IMR-90 (cell line): ENCODE measurements around the gene SPSB2. TPM values are rescaled to one million over a fixed set of nuclear protein-coding genes. Genes with fewer than 3 reads are reported as not detected.

Experiments
- ATAC-seq: fragments of 200-7000 bp; cut with Tn5 transposase; 2 replicates; pipeline ENCODE4 v1.9.1; 2020; ENCODE audit warnings: low read depth, mild to moderate bottlenecking, moderate library complexity
- BruUV-seq: library from RNA; stranded (reverse); fragments of 400-500 nt; replicated peaks from 2 replicates; lab custom pipeline; 2021; lab: Mats Ljungman, UMichigan
- CTCF ChIA-PET: fragments of 300-600 bp; formaldehyde crosslinking; extraction: SDS; loops from one replicate; lab custom pipeline; 2021; ENCODE audit warnings: antibody characterized with exemption; lab: Yijun Ruan, JAX
- POLR2A ChIA-PET: fragments of 300-600 bp; sonication (Branson Sonifier 250); formaldehyde crosslinking; loops from one replicate; lab custom pipeline; 2022; ENCODE audit warnings: antibody characterized with exemption; ENCODE audit not compliant: unreplicated experiment; lab: Charles Lee
- DNase-seq: peaks from one replicate; pipeline ENCODE4 v3.0.0; 2013
- H2AFZ ChIP-seq: replicated peaks from 2 replicates; pipeline ENCODE3; 2013; ENCODE audit warnings: low read length, mild to moderate bottlenecking; ENCODE audit not compliant: poor library complexity
- H2AK5ac ChIP-seq: 2 replicates; pipeline ENCODE4 v1.6.1; 2013; ENCODE audit warnings: low read depth, low read length, inconsistent platforms
- H2AK9ac ChIP-seq: replicated peaks from 2 replicates; pipeline ENCODE3; 2013; ENCODE audit warnings: mild to moderate bottlenecking, low read depth, low read length, moderate library complexity; ENCODE audit not compliant: poor library complexity
- H2BK120ac ChIP-seq: 2 replicates; pipeline ENCODE4 v1.6.1; 2013; ENCODE audit warnings: low read depth, low read length, inconsistent platforms
- H2BK15ac ChIP-seq: 3 replicates; pipeline ENCODE4 v1.6.1; 2013; ENCODE audit warnings: low read depth, low read length, inconsistent platforms
- H2BK20ac ChIP-seq: 2 replicates; pipeline ENCODE4 v1.6.1; 2013; ENCODE audit warnings: low read depth, mild to moderate bottlenecking, inconsistent platforms, low read length, moderate library complexity
- H2BK5ac ChIP-seq: 2 replicates; pipeline ENCODE4 v1.6.1; 2013; ENCODE audit warnings: mild to moderate bottlenecking, low read depth, low read length, inconsistent platforms; ENCODE audit not compliant: poor library complexity, severe bottlenecking
- H3K14ac ChIP-seq: replicated peaks from 2 replicates; pipeline ENCODE4 v1.6.1; 2013; ENCODE audit warnings: low read depth, low read length, inconsistent platforms
- H3K18ac ChIP-seq: 2 replicates; pipeline ENCODE4 v1.6.1; 2013; ENCODE audit warnings: low read depth, low read length, control low read depth
- H3K23ac ChIP-seq: 2 replicates; pipeline ENCODE4 v1.6.1; 2013; ENCODE audit warnings: low read depth, low read length, inconsistent platforms
- H3K27ac ChIP-seq: 2 replicates; pipeline ENCODE4 v1.5.1; 2013; ENCODE audit warnings: mild to moderate bottlenecking, control low read depth, low read length; ENCODE audit not compliant: insufficient read depth
- H3K27me3 ChIP-seq: 2 replicates; pipeline ENCODE4 v1.6.1; 2013; ENCODE audit warnings: low read length; ENCODE audit not compliant: control insufficient read depth, insufficient read depth
- H3K36me3 ChIP-seq: 2 replicates; pipeline ENCODE4 v1.6.1; 2013; ENCODE audit warnings: low read length, mixed read lengths; ENCODE audit not compliant: control insufficient read depth, insufficient read depth
- H3K4ac ChIP-seq: 2 replicates; pipeline ENCODE4 v1.6.1; 2013; ENCODE audit warnings: low read depth, low read length, inconsistent platforms
- H3K4me1 ChIP-seq: 2 replicates; pipeline ENCODE4 v1.6.1; 2013; ENCODE audit warnings: low read length, mixed read lengths; ENCODE audit not compliant: control insufficient read depth, insufficient read depth
- H3K4me2 ChIP-seq: 2 replicates; pipeline ENCODE4 v1.6.1; 2013; ENCODE audit warnings: low read depth, mild to moderate bottlenecking, control low read depth, low read length, moderate library complexity
- H3K4me3 ChIP-seq: 2 replicates; pipeline ENCODE4 v1.5.1; 2013; ENCODE audit warnings: low read depth, mild to moderate bottlenecking, control low read depth, low read length, moderate library complexity; ENCODE audit not compliant: insufficient read depth
- H3K56ac ChIP-seq: 2 replicates; pipeline ENCODE4 v1.6.1; 2013; ENCODE audit warnings: low read length, inconsistent platforms; ENCODE audit not compliant: insufficient read depth; ENCODE audit errors: extremely low read depth
- H3K79me1 ChIP-seq, 2 experiments: 2 replicates each; pipeline ENCODE4 v1.6.1; 2013; ENCODE audit warnings: low read length in 2 of 2, inconsistent platforms in 1 of 2, low read depth in 1 of 2
- H3K9ac ChIP-seq: 2 replicates; pipeline ENCODE4 v1.6.1; 2013; ENCODE audit warnings: low read depth, low read length, control low read depth
- H3K9me1 ChIP-seq: 2 replicates; pipeline ENCODE4 v1.6.1; 2013; ENCODE audit warnings: low read length, inconsistent platforms; ENCODE audit not compliant: insufficient read depth
- H3K9me3 ChIP-seq: 2 replicates; pipeline ENCODE4 v1.6.1; 2013; ENCODE audit warnings: low read length; ENCODE audit not compliant: control insufficient read depth, insufficient read depth
- H4K20me1 ChIP-seq: 2 replicates; pipeline ENCODE4 v1.6.1; 2013; ENCODE audit warnings: low read length, inconsistent platforms; ENCODE audit not compliant: insufficient read depth
- H4K5ac ChIP-seq: 2 replicates; pipeline ENCODE4 v1.6.1; 2013; ENCODE audit warnings: mild to moderate bottlenecking, low read depth, low read length, control low read depth
- H4K8ac ChIP-seq, 2 experiments: 2 replicates each; pipeline ENCODE4 v1.6.1; 2013; ENCODE audit warnings: low read depth in 2 of 2, low read length in 2 of 2, control low read depth in 1 of 2, inconsistent platforms in 1 of 2
- H4K91ac ChIP-seq: 2 replicates; pipeline ENCODE4 v1.6.1; 2013; ENCODE audit warnings: low read depth, low read length, inconsistent platforms; ENCODE audit not compliant: insufficient read depth
- BHLHE40 ChIP-seq: fragments of 150-350 bp; IDR thresholded peaks from 2 replicates; pipeline ENCODE4 v1.6.1; 2016; ENCODE audit warnings: mild to moderate bottlenecking, low read depth, low read length
- CEBPB ChIP-seq: IDR thresholded peaks from 2 replicates; pipeline ENCODE4 v1.6.1; 2012; ENCODE audit warnings: low read depth, low read length, improper control_type of control experiment
- CHD1 ChIP-seq: IDR thresholded peaks from 2 replicates; pipeline ENCODE4 v1.6.1; 2012; ENCODE audit warnings: low read depth, low read length, improper control_type of control experiment
- FOS ChIP-seq: fragments of 150-350 bp; IDR thresholded peaks from 2 replicates; pipeline ENCODE4 v1.6.1; 2016; ENCODE audit warnings: low read depth, low read length
- MAFK ChIP-seq: IDR thresholded peaks from 2 replicates; pipeline ENCODE4 v1.6.1; 2012; ENCODE audit warnings: low read depth, low read length, improper control_type of control experiment
- MAZ ChIP-seq: IDR thresholded peaks from 2 replicates; pipeline ENCODE4 v1.6.1; 2012; ENCODE audit warnings: low read depth, mild to moderate bottlenecking, low read length, improper control_type of control experiment, moderate library complexity, borderline replicate concordance
- MXI1 ChIP-seq: IDR thresholded peaks from 2 replicates; pipeline ENCODE4 v1.6.1; 2012; ENCODE audit warnings: low read depth, mild to moderate bottlenecking, low read length, moderate library complexity, borderline replicate concordance
- NFE2L2 ChIP-seq: fragments of 150-350 bp; IDR thresholded peaks from 2 replicates; pipeline ENCODE4 v1.6.1; 2016; ENCODE audit warnings: low read depth, mild to moderate bottlenecking, low read length
- POLR2A ChIP-seq: IDR thresholded peaks from 2 replicates; pipeline ENCODE4 v1.6.1; 2012; ENCODE audit warnings: mild to moderate bottlenecking, low read depth, low read length
- RAD21 ChIP-seq: IDR thresholded peaks from 2 replicates; pipeline ENCODE4 v1.6.1; 2012; ENCODE audit warnings: low read length, improper control_type of control experiment
- RCOR1 ChIP-seq: IDR thresholded peaks from 2 replicates; pipeline ENCODE4 v1.6.1; 2012; ENCODE audit warnings: mild to moderate bottlenecking, low read length, improper control_type of control experiment; ENCODE audit not compliant: insufficient replicate concordance
- RFX5 ChIP-seq: IDR thresholded peaks from 2 replicates; pipeline ENCODE4 v1.8.0; 2012; ENCODE audit warnings: low read depth, mild to moderate bottlenecking, low read length, moderate library complexity
- SMC3 ChIP-seq: fragments of 150-350 bp; IDR thresholded peaks from 2 replicates; pipeline ENCODE4 v1.6.1; 2016; ENCODE audit warnings: low read depth, mild to moderate bottlenecking, antibody characterized with exemption, low read length, moderate library complexity
- WGBS, 2 experiments: methylation state at CpG; one replicate each; pipeline versions ENCODE4 v1.1.5 to v1.1.7; 2013; ENCODE audit warnings: missing lambda C conversion rate in 2 of 2; ENCODE audit not compliant: insufficient read length in 1 of 2; ENCODE audit errors: extremely low coverage in 2 of 2; 5-methylcytosine and 5-hydroxymethylcytosine counted together
- dilution Hi-C: fragments of 300-500 bp; cut with HindIII; formaldehyde crosslinking; loops from one replicate; pipeline ENCODE4 v1.14.3; 2018; ENCODE audit warnings: low sequenced_read_pairs; ENCODE audit not compliant: unreplicated experiment
- in situ Hi-C: fragments of 300-500 bp; cut with MboI; formaldehyde crosslinking; loops from 3 replicates; pipeline ENCODE4 v1.14.3; 2019; ENCODE audit warnings: low sequenced_read_pairs, inconsistent platforms, mixed read lengths
- intact Hi-C: fragments of 100-400 bp; cut with micrococcal nuclease; formaldehyde crosslinking; loops from 2 replicates; pipeline ENCODE4 v1.10.0; 2022
- polyA plus RNA-seq, 3 experiments: library from polyadenylated mRNA; depleted of rRNA; stranded (reverse); fragments of >200 nt; gene quantifications; 2 replicates each; pipeline ENCODE4 v1.2.3, GENCODE V29; 2012; ENCODE audit warnings: low replicate concordance in 1 of 3
- total RNA-seq: library from RNA; depleted of rRNA; stranded (reverse); fragments of >200 nt; gene quantifications from 2 replicates; pipeline ENCODE4 v1.2.3, GENCODE V29; 2012
- TF ChIP-seq, protein P1 (sequence below): fragments of 150-350 bp; IDR thresholded peaks from 2 replicates; pipeline ENCODE4 v1.6.1; 2016; ENCODE audit warnings: low read depth, mild to moderate bottlenecking, low read length, moderate library complexity, borderline replicate concordance

Gene SPSB2
- total and polyA plus RNA-seq, 2 of the 4 experiments (the other 2 are of a cell fraction), result 1.3 to 4.1 TPM

DNA sequence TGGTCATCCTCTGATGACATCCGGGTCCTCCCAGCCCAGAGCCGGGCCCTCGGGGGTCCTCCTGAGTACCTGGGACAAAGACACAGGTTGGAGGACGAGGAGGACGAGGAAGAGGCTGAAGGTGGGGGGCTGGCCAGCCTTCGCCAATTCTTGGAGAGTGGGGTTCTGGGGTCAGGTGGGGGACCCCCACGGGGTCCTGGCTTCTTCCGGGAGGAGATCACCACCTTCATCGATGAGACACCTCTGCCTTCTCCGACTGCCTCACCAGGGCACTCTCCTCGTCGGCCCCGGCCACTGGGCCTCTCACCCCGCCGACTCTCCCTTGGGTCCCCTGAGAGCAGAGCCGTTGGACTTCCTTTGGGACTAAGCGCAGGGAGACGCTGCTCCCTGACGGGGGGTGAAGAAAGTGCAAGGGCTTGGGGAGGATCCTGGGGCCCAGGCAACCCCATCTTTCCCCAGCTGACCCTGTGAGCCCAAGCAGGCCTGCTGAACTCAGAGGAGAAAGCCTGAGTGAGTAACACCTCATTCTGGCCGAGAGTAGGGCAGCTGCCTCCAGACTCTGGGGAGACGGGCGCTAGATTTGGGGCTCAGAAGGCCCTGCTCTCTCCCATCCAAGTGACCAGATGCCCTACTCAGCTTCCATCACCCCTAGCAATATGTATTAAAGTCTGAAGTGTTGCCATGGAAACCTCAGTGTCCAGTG is 46.2 kb downstream of the SPSB2 start (continued):
- TF ChIP-seq RCOR1, result no peak

DNA sequence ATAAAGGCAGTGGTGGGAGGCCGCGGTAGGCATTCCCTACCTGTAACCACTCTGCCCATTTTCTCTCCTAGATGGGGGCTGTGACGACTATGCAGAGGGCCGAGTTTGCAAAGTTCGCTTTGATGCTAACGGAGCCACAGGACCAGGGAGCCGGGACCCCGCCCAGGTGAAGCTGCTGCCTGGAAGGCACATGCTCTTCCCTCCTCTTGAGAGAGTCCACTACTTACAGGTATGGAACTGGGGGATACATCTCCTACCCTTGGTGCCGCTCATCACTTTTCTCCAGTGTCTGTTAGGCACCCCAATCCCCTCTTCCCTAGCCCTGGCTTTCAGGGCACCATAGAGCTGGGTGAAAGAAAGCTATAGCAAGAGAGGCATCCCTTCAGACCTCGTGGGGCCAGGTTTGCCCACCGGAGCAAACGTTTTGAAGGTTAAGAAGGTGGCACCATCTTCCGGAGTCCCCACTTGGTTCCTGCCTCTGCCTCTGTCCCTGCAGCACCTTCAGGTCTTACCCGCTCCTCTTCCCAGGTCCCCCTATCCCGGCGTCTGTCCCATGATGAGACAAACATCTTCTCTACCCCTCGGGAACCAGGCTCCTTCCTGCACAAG is 46.9 kb downstream of the SPSB2 start:
- H3K23ac ChIP-seq, result no peak overlapping the region
- no peak overlapping the region for H3K18ac ChIP-seq
- peak overlapping the region; percentile 22 for H2AK5ac ChIP-seq
- no peaks in the 10 kb centered on the region for H3K9me3 ChIP-seq
- H3K4me3 ChIP-seq, result no peak overlapping the region
- H3K27me3 ChIP-seq, result peaks cover 2% of the 10 kb centered on the region; the same call in 1 of the 2 replicates
- no TSS peak for BruUV-seq
- H3K4ac ChIP-seq, result no peak overlapping the region
- no peak overlapping the region for H2BK120ac ChIP-seq
- H3K4me2 ChIP-seq, result no peak overlapping the region
- H3K4me1 ChIP-seq, result peaks cover 21% of the 10 kb centered on the region
- ChIA-PET CTCF (no interaction called here), POLR2A (no interaction called here)
- no peak overlapping the region for H4K8ac ChIP-seq
- no peak overlapping the region for H2BK5ac ChIP-seq
- H3K9ac ChIP-seq, result no peak overlapping the region
- no peak overlapping the region for H2AFZ ChIP-seq
- WGBS, 2 experiments, result 92% methylated on average over 8 of the region's 17 CpGs; no CpG with 5 or more reads in 1 of the 2 experiments
- H2BK15ac ChIP-seq, result no peak overlapping the region
- ATAC-seq (no peak), DNase-seq (no peak)
- dilution Hi-C loops, result no loop called here
- no peak overlapping the region for H3K14ac ChIP-seq
- intact Hi-C loops, result loop anchor here (5.0 kb wide), 1 partner anchor 139 kb away; the partner anchor contains the start of gene ZNF384
- H4K20me1 ChIP-seq, result peaks cover 9% of the 10 kb centered on the region; the same call in 1 of the 2 replicates
- peaks cover 9% of the 10 kb centered on the region for H3K36me3 ChIP-seq
- H2BK20ac ChIP-seq, result no peak overlapping the region
- peaks cover 11 to 54% of the 10 kb centered on the region in 2 experiments; a peak in 3 of 4 replicates for H3K79me1 ChIP-seq
- in situ Hi-C loops, result loop anchor here (5.0 to 10.0 kb wide), 2 partner anchors 74 to 211 kb away; partner anchors contain the start of gene MLF2
- no peak overlapping the region for H4K91ac ChIP-seq
- H3K9me1 ChIP-seq, result peaks cover 6% of the 10 kb centered on the region
- TF ChIP-seq MXI1 (no peak), NFE2L2 (no peak), RAD21 (no peak), POLR2A (no peak), RFX5 (no peak), CHD1 (no peak), MAZ (no peak), RCOR1 (no peak), BHLHE40 (no peak), MAFK (no peak), FOS (no peak), CEBPB (no peak), SMC3 (no peak)
- TF ChIP-seq, protein P1, sequence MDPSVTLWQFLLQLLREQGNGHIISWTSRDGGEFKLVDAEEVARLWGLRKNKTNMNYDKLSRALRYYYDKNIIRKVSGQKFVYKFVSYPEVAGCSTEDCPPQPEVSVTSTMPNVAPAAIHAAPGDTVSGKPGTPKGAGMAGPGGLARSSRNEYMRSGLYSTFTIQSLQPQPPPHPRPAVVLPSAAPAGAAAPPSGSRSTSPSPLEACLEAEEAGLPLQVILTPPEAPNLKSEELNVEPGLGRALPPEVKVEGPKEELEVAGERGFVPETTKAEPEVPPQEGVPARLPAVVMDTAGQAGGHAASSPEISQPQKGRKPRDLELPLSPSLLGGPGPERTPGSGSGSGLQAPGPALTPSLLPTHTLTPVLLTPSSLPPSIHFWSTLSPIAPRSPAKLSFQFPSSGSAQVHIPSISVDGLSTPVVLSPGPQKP, result no peak
- H2AK9ac ChIP-seq, result peak overlapping the region; percentile 93
- H3K56ac ChIP-seq, result no peak overlapping the region
- no peak overlapping the region for H4K5ac ChIP-seq
- H3K27ac ChIP-seq, result no peak overlapping the region
